ENCODE measurements around the gene KCNQ1.

- no peak for TF ChIP-seq ZFP3 (CRISPR knock-in tag; IDR thresholded peaks at IDR 0.05)
- TF ChIP-seq ZFP30 (CRISPR knock-in tag; IDR thresholded peaks at IDR 0.05) = no peak
- no peak for TF ChIP-seq ZNF565 (CRISPR knock-in tag; conservative IDR thresholded peaks at IDR 0.05; ENCODE audit: low read depth)
- TF ChIP-seq ISL1 (CRISPR knock-in tag; IDR thresholded peaks at IDR 0.05) = no peak
Measured at GRCh38 chr11:2443881-2444820, 657 bp upstream of the KCNQ1 start, which contains the start of gene TRPM5.

Data from SK-N-SH treated with all-trans-retinoic acid at 6 μM for 48 hours (cell line).